Inflammatory macrophage treated with lipopolysaccharide for 1 hour (primary cell): ENCODE results near the gene TBCD.
"Not testable (repeated sequence)": the region's sequence is repeated elsewhere in the genome, so short reads cannot be mapped to it uniquely, and the experiment has no call there.

Experiments
- DNase-seq, 2 donors: peaks; one replicate each; pipeline ENCODE4 v3.0.0-alpha.2; 2020 to 2022

TBCD gene

GRCh38 chr17:82941021-82942001, 189.4 kb downstream of the TBCD start:
- DNase-seq, result no peak

- DNase-seq, result no peak
These were observed 190.6 kb downstream of the TBCD start for GRCh38 chr17:82942166-82943130.

- DNase-seq, result no peak
These were observed 191.5 kb downstream of the TBCD start for GRCh38 chr17:82943339-82943738.

- no peak for DNase-seq
These were observed 191.9 kb downstream of the TBCD start for GRCh38 chr17:82943751-82944150.

- DNase-seq, result no peak
These were observed 193.1 kb downstream of the TBCD start for GRCh38 chr17:82944990-82945389.

- DNase-seq, result no peak
These were observed 194.2 kb downstream of the TBCD start for GRCh38 chr17:82946081-82946480.

- no peak for DNase-seq
These were observed 195.5 kb downstream of the TBCD start for GRCh38 chr17:82947051-82947991.

- DNase-seq, result no peak
These were observed 196.2 kb downstream of the TBCD start for GRCh38 chr17:82948081-82948511.

- no peak for DNase-seq
These were observed 197.1 kb downstream of the TBCD start for GRCh38 chr17:82948957-82949356.

- no peak for DNase-seq
These were observed 197.5 kb downstream of the TBCD start for GRCh38 chr17:82949361-82949760.

- DNase-seq, result no peak
These were observed 198.1 kb downstream of the TBCD start for GRCh38 chr17:82949984-82950383.

- no peak for DNase-seq
These were observed 198.7 kb downstream of the TBCD start for GRCh38 chr17:82950525-82951102.

- no peak for DNase-seq
These were observed 200.2 kb downstream of the TBCD start for GRCh38 chr17:82952019-82952418.

- not testable (repeated sequence) for DNase-seq
These were observed 203.2 kb downstream of the TBCD start for GRCh38 chr17:82955106-82955505.

- DNase-seq, result not testable (repeated sequence)
These were observed 203.8 kb downstream of the TBCD start for GRCh38 chr17:82955627-82956026.

GRCh38 chr17:82956146-82956725, 204.4 kb downstream of the TBCD start:
- no peak for DNase-seq

GRCh38 chr17:82956726-82957468, 205.0 kb downstream of the TBCD start:
- no peak for DNase-seq

GRCh38 chr17:82957469-82957795, 205.6 kb downstream of the TBCD start:
- no peak for DNase-seq

GRCh38 chr17:82957961-82958561, 206.2 kb downstream of the TBCD start:
- DNase-seq, result no peak

GRCh38 chr17:82959242-82959930, 207.5 kb downstream of the TBCD start:
- no peak for DNase-seq
